ENCODE measurements around the gene DNPH1.

- TF ChIP-seq GATA2 (IDR thresholded peaks at IDR 0.05; ENCODE audit: low read depth, low read length) = no peak
- TF ChIP-seq GATA3 (IDR thresholded peaks at IDR 0.05; ENCODE audit: low read depth, low read length) = no peak
These were observed 42.7 kb upstream of the DNPH1 start for GRCh38 chr6:43271944-43272343.
